ENCODE results near the gene FLNC. TPM values are rescaled to one million over a fixed set of nuclear protein-coding genes. Genes with fewer than 3 reads are reported as not detected.
A peak's percentile ranks its signal among the peaks of the same experiment; 100 is the strongest.

FLNC gene
- total and polyA plus RNA-seq, 2 of the 13 experiments (the other 11 are each of a cell fraction or from before 2014, with no cell fraction given) = 0.02 TPM; not detected in 1

DNA sequence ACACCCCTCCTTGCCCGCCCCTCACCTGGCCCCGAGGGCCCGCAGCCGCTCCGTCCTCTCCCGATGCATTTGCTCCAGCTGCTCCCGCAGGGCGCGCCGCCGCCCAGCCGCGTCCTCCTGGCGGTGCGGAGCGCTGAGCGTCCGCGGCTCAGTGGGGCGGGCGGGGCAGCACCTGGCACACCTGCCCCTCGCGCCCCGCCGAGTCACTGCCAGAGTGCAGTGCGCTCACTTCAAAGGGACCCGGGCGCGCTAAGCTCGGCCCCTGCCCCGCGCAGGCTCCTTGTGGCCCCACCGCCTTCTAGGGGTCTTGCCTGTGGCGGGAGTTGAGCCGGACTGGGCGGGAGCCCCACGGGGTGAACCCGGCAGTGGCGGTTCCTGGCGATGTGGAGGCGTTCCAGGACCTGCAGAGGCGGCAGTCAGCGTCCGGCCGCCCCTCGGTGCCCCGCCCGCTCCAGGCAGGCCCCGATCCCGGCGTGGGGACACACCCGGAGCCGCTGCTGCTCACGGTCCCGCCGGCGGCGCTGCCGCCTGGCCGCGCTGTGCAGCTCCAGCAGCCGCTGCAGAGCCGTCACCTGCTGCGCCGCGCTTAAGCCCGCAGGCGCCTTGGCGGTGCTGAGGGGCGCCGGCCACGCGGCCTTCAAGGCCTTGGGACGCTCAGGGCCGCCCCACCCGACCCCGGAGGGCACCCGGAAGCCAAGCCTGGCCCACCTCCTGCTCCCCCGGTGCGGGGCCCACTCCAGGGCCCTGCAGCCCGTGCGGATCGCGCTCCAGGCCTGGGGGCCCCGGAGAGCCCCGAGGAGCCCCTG is 39.1 kb downstream of the FLNC start (continued):
- no peak for TF ChIP-seq RARG (CRISPR knock-in tag; IDR thresholded peaks at IDR 0.05; ENCODE audit: low read depth)
- peak; percentile 83 for TF ChIP-seq KDM5B (CRISPR knock-in tag; IDR thresholded peaks at IDR 0.05; ENCODE audit: borderline replicate concordance)
- no peak for TF ChIP-seq ZNF232 (CRISPR knock-in tag; IDR thresholded peaks at IDR 0.05; ENCODE audit: borderline replicate concordance)
- TF ChIP-seq MEIS1 (CRISPR knock-in tag; IDR thresholded peaks at IDR 0.05; ENCODE audit: borderline replicate concordance) = no peak
- TF ChIP-seq ZNF253 (CRISPR knock-in tag; IDR thresholded peaks at IDR 0.05; ENCODE audit: borderline replicate concordance) = no peak
- peak; percentile 16; the same call in 1 of the 2 replicates for TF ChIP-seq ZNF768 (CRISPR knock-in tag; IDR thresholded peaks at IDR 0.05)
- TF ChIP-seq ZNF841 (CRISPR knock-in tag; IDR thresholded peaks at IDR 0.05; ENCODE audit: borderline replicate concordance) = no peak
- TF ChIP-seq HHEX (CRISPR knock-in tag; IDR thresholded peaks at IDR 0.05) = no peak
- no peak for TF ChIP-seq FOSL2 (CRISPR knock-in tag; IDR thresholded peaks at IDR 0.05)
- TF ChIP-seq ZNF709 (CRISPR knock-in tag; IDR thresholded peaks at IDR 0.05) = no peak
- no peak for TF ChIP-seq CBX2 (IDR thresholded peaks at IDR 0.05; ENCODE audit: low read depth, low read length)
- TF ChIP-seq CBX2 (CRISPR knock-in tag; IDR thresholded peaks at IDR 0.05; ENCODE audit: low read depth) = no peak
- TF ChIP-seq, protein P1, sequence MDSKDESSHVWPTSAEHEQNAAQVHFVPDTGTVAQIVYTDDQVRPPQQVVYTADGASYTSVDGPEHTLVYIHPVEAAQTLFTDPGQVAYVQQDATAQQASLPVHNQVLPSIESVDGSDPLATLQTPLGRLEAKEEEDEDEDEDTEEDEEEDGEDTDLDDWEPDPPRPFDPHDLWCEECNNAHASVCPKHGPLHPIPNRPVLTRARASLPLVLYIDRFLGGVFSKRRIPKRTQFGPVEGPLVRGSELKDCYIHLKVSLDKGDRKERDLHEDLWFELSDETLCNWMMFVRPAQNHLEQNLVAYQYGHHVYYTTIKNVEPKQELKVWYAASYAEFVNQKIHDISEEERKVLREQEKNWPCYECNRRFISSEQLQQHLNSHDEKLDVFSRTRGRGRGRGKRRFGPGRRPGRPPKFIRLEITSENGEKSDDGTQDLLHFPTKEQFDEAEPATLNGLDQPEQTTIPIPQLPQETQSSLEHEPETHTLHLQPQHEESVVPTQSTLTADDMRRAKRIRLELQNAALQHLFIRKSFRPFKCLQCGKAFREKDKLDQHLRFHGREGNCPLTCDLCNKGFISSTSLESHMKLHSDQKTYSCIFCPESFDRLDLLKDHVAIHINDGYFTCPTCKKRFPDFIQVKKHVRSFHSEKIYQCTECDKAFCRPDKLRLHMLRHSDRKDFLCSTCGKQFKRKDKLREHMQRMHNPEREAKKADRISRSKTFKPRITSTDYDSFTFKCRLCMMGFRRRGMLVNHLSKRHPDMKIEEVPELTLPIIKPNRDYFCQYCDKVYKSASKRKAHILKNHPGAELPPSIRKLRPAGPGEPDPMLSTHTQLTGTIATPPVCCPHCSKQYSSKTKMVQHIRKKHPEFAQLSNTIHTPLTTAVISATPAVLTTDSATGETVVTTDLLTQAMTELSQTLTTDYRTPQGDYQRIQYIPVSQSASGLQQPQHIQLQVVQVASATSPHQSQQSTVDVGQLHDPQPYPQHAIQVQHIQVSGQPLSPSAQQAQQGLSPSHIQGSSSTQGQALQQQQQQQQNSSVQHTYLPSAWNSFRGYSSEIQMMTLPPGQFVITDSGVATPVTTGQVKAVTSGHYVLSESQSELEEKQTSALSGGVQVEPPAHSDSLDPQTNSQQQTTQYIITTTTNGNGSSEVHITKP (CRISPR knock-in tag; IDR thresholded peaks at IDR 0.05; ENCODE audit: low read depth) = no peak
- TF ChIP-seq GATA4 (IDR thresholded peaks at IDR 0.05; ENCODE audit: borderline replicate concordance, low read depth) = no peak
- no peak for TF ChIP-seq SMAD9 (CRISPR knock-in tag; IDR thresholded peaks at IDR 0.05)
- TF ChIP-seq KLF6 (CRISPR knock-in tag; IDR thresholded peaks at IDR 0.05) = no peak
- no peak for TF ChIP-seq ZNF260 (CRISPR knock-in tag; IDR thresholded peaks at IDR 0.05; ENCODE audit: borderline replicate concordance, low read depth)
- TF ChIP-seq HOXA5 (CRISPR knock-in tag; IDR thresholded peaks at IDR 0.05) = 0 out of 2 replicates have a peak, but pooled peaks have one; percentile 31
- TF ChIP-seq, protein P2, sequence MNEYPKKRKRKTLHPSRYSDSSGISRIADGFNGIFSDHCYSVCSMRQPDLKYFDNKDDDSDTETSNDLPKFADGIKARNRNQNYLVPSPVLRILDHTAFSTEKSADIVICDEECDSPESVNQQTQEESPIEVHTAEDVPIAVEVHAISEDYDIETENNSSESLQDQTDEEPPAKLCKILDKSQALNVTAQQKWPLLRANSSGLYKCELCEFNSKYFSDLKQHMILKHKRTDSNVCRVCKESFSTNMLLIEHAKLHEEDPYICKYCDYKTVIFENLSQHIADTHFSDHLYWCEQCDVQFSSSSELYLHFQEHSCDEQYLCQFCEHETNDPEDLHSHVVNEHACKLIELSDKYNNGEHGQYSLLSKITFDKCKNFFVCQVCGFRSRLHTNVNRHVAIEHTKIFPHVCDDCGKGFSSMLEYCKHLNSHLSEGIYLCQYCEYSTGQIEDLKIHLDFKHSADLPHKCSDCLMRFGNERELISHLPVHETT (CRISPR knock-in tag; conservative IDR thresholded peaks at IDR 0.05) = no peak
- no peak for TF ChIP-seq CHD2 (IDR thresholded peaks at IDR 0.05; ENCODE audit: low read depth, low read length)
- TF ChIP-seq, protein P3, sequence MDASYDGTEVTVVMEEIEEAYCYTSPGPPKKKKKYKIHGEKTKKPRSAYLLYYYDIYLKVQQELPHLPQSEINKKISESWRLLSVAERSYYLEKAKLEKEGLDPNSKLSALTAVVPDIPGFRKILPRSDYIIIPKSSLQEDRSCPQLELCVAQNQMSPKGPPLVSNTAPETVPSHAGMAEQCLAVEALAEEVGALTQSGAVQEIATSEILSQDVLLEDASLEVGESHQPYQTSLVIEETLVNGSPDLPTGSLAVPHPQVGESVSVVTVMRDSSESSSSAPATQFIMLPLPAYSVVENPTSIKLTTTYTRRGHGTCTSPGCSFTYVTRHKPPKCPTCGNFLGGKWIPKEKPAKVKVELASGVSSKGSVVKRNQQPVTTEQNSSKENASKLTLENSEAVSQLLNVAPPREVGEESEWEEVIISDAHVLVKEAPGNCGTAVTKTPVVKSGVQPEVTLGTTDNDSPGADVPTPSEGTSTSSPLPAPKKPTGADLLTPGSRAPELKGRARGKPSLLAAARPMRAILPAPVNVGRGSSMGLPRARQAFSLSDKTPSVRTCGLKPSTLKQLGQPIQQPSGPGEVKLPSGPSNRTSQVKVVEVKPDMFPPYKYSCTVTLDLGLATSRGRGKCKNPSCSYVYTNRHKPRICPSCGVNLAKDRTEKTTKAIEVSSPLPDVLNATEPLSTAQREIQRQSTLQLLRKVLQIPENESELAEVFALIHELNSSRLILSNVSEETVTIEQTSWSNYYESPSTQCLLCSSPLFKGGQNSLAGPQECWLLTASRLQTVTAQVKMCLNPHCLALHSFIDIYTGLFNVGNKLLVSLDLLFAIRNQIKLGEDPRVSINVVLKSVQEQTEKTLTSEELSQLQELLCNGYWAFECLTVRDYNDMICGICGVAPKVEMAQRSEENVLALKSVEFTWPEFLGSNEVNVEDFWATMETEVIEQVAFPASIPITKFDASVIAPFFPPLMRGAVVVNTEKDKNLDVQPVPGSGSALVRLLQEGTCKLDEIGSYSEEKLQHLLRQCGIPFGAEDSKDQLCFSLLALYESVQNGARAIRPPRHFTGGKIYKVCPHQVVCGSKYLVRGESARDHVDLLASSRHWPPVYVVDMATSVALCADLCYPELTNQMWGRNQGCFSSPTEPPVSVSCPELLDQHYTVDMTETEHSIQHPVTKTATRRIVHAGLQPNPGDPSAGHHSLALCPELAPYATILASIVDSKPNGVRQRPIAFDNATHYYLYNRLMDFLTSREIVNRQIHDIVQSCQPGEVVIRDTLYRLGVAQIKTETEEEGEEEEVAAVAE (CRISPR knock-in tag; IDR thresholded peaks at IDR 0.05; ENCODE audit: borderline replicate concordance) = no peak
- TF ChIP-seq SRF (IDR thresholded peaks at IDR 0.05; ENCODE audit: low read depth, low read length) = no peak
